ENCODE measurements around the gene POLA1.
A peak's percentile ranks its signal among the peaks of the same experiment; 100 is the strongest.
"Not testable (repeated sequence)": the region's sequence is repeated elsewhere in the genome, so short reads cannot be mapped to it uniquely, and the experiment has no call there.

Gene POLA1

GRCh38 chrX:24805201-24805600 is 111.5 kb downstream of the POLA1 start:
- no peak for TF ChIP-seq CTCF (conservative IDR thresholded peaks at IDR 0.05; ENCODE audit: control insufficient read depth, insufficient read depth, low read depth, low read length)
- DNase-seq (ENCODE audit: low read depth): no peak

GRCh38 chrX:24819807-24820206 is 126.1 kb downstream of the POLA1 start:
- not testable (repeated sequence) for DNase-seq (ENCODE audit: low read depth); H3K4me3 ChIP-seq (ENCODE audit: control insufficient read depth, low read depth, low read length)

More at GRCh38 chrX:24805201-24805600, 111.5 kb downstream of the POLA1 start:
- H3K4me3 ChIP-seq (ENCODE audit: control insufficient read depth, low read depth, low read length): no peak overlapping the region

- DNase-seq (ENCODE audit: low read depth): no peak
- no peak for TF ChIP-seq CTCF (conservative IDR thresholded peaks at IDR 0.05; ENCODE audit: control insufficient read depth, insufficient read depth, low read depth, low read length)
- no peak overlapping the region for H3K4me3 ChIP-seq (ENCODE audit: control insufficient read depth, low read depth, low read length)
These were observed 134.4 kb downstream of the POLA1 start for GRCh38 chrX:24828147-24828546.

- DNase-seq (ENCODE audit: low read depth): no peak
- no peak for TF ChIP-seq CTCF (conservative IDR thresholded peaks at IDR 0.05; ENCODE audit: control insufficient read depth, insufficient read depth, low read depth, low read length)
- H3K4me3 ChIP-seq (ENCODE audit: control insufficient read depth, low read depth, low read length): no peak overlapping the region
These were observed 134.9 kb downstream of the POLA1 start for GRCh38 chrX:24828600-24828999.

- DNase-seq (ENCODE audit: low read depth): no peak
- TF ChIP-seq CTCF (conservative IDR thresholded peaks at IDR 0.05; ENCODE audit: control insufficient read depth, insufficient read depth, low read depth, low read length): no peak
These were observed 140.0 kb downstream of the POLA1 start for GRCh38 chrX:24833695-24834094.

GRCh38 chrX:24837966-24838365 is 144.2 kb downstream of the POLA1 start:
- H3K4me3 ChIP-seq (ENCODE audit: control insufficient read depth, low read depth, low read length): no peak overlapping the region
- DNase-seq (ENCODE audit: low read depth): no peak
- TF ChIP-seq CTCF (conservative IDR thresholded peaks at IDR 0.05; ENCODE audit: control insufficient read depth, insufficient read depth, low read depth, low read length): no peak

More at GRCh38 chrX:24833695-24834094, 140.0 kb downstream of the POLA1 start:
- H3K4me3 ChIP-seq (ENCODE audit: control insufficient read depth, low read depth, low read length): no peak overlapping the region

- TF ChIP-seq CTCF (conservative IDR thresholded peaks at IDR 0.05; ENCODE audit: control insufficient read depth, insufficient read depth, low read depth, low read length): peak; percentile 47
- peak; percentile 49 for DNase-seq (ENCODE audit: low read depth)
- no peak overlapping the region for H3K4me3 ChIP-seq (ENCODE audit: control insufficient read depth, low read depth, low read length)
These were observed 144.9 kb downstream of the POLA1 start for GRCh38 chrX:24838629-24839028.
